ENCODE measurements around the gene DNAI1.

- TF ChIP-seq CTCF (IDR thresholded peaks at IDR 0.05), result no peak
- TF ChIP-seq POLR2A (IDR thresholded peaks at IDR 0.05), result no peak
These were observed 109.5 kb downstream of the DNAI1 start for GRCh38 chr9:34568133-34568532.
